HG03439 (cell line): ENCODE measurements around the gene PNMA6A.
"Not testable (repeated sequence)": the region's sequence is repeated elsewhere in the genome, so short reads cannot be mapped to it uniquely, and the experiment has no call there.

Experiments
- ATAC-seq: cut with Tn5 transposase; IDR thresholded peaks from one replicate; pipeline ENCODE4 v1.9.1; 2021; ENCODE audit warnings: mild to moderate bottlenecking, moderate library complexity; ENCODE audit not compliant: unreplicated experiment

PNMA6A gene

GRCh38 chrX:153074935-153075334 is 2.7 kb downstream of the PNMA6A start:
- no peak for ATAC-seq

- ATAC-seq: no peak
Measured at GRCh38 chrX:153075366-153075765, 3.1 kb downstream of the PNMA6A start.

GRCh38 chrX:153077437-153078135 is 5.3 kb downstream of the PNMA6A start:
- ATAC-seq: not testable (repeated sequence)

DNA sequence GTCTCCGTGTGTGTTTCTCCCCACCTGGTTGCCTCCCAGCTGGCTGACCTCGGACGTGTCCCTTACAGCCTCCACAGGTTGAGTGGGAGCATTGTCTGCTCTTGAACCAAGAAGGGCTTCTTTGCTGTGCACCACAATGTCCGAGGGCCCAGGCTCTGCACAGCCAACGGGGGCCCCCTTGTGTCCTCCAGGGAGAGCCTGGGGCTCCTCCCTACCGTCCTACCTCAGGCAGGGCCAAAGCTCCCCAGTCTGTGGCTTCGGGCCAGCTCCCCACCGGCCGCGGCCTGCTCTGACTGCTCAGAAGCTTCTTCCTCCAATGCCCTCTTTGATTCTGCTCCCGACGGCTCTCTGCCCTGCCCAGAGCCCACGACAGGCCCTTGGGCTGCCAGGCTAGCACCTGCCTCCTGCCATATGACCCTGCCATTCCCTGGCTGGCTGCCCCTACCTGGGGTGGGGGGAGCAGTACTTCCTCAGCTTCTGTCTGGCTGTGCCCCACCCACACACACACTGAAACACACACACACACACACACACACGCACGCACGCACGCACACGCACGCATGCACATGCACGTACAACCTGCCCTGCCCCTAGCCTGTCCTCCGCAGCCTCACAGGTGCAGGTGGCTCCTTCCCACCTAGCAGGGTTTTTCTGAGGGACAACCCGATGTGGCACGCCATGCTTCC is 11.1 kb downstream of the PNMA6A start:
- ATAC-seq: not testable (repeated sequence)

- ATAC-seq: no peak
Measured at GRCh38 chrX:153102418-153102817, 30.2 kb downstream of the PNMA6A start.

GRCh38 chrX:153104959-153105358 is 32.7 kb downstream of the PNMA6A start:
- ATAC-seq: not testable (repeated sequence)

DNA sequence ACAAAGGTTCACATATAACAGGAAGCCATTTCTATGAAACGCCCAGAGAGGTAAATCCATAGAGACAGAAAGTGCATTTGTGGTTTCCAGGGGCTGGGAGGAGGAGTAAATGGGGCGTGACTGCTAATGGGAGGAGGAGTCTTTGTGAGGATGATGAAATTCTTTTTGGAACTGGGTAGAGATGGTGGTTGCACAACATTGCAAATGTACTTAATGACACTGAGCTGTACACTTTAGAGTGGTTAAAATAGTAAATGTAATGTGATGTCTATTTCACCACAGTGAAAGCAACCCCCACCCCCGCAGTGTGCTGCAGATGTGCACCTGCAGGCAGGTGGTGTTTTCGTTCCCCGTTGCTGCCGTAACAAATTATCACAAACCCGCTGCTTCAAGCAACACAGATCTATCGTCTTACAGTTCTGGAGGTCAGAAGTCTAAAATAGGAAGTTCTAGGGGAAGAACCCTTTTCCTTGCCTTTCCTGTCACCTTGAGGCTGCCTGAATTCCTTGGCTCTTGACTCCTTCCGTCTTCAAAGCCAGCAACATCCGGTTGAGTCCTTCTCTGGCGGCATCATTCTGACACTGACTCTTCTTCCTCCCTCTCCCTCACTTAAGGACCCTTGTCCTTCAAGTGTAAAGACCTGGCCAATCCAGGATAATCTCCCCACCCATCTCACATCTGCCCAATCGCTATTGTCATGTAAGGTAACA is 34.0 kb downstream of the PNMA6A start:
- ATAC-seq: not testable (repeated sequence)

GRCh38 chrX:153110735-153111134 is 38.5 kb downstream of the PNMA6A start:
- ATAC-seq: not testable (repeated sequence)

DNA sequence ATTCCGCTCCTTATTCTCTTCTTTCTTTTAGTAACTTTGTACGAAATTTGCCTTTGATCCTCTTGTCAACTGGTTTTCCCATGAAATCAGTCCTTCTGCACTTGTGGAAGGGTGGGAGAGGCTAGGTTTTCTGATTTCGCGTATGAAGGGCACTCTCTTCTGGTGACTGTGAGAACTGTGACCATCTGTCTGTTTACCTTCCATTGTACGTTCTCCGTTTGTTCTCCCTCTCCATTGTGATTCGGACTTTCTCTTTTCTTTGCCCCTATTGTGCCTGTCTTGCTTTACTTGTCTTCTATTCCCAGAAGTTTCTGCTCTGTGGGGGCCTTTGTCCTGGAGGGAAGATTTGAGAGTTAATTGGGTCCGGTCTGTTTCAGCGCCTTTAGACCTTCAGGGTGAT is 41.6 kb downstream of the PNMA6A start:
- not testable (repeated sequence) for ATAC-seq

GRCh38 chrX:153117754-153118153 is 45.5 kb downstream of the PNMA6A start:
- not testable (repeated sequence) for ATAC-seq

DNA sequence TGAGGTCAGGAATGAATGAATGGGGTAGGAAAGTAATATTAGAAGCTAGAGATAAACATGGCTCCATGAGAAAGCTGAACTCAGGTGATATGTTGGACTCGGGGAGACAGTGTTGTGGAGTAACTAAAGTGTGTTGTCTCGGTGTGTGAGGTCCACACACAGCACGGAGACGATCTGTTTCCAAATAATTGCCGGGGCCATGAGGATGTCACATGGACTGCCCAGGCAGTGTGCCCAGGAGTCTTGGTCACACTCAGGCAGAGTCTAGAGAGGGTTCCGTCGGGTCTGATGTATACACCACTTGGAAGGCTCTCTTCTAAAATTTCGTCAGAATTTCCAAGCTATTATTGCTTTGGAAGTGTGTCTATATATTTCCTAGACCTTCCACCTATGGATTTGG is 48.0 kb downstream of the PNMA6A start:
- ATAC-seq: not testable (repeated sequence)

GRCh38 chrX:153123468-153123867 is 51.2 kb downstream of the PNMA6A start:
- ATAC-seq: not testable (repeated sequence)
